HG02840 (cell line): ENCODE measurements around the gene AFAP1.

Experiments
- ATAC-seq: cut with Tn5 transposase; IDR thresholded peaks from one replicate; pipeline ENCODE4 v1.9.1; 2021; ENCODE audit warnings: mild to moderate bottlenecking, moderate library complexity, moderate number of reproducible peaks; ENCODE audit not compliant: unreplicated experiment, low FRiP score

The AFAP1 gene

GRCh38 chr4:7790999-7791398 lies 148.7 kb downstream of the AFAP1 start:
- no peak for ATAC-seq

DNA sequence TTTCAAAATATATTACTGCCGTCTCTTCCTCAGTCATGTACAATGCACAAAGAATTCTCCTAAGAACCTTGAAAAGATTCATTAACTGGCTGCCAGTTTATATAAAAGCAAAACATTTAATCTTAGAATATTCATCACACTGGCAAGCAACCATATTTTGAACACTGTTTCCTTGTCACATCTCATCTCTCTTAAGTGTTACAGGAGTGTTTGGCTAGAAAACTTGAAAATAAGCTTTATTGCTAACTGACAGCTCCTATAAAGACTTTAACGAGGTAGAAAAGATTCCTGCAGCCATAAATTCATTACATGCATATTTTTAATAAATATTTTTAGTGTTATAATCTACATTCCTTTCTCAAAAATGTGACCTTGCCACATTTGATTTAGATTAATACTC lies 149.6 kb downstream of the AFAP1 start:
- no peak for ATAC-seq

DNA sequence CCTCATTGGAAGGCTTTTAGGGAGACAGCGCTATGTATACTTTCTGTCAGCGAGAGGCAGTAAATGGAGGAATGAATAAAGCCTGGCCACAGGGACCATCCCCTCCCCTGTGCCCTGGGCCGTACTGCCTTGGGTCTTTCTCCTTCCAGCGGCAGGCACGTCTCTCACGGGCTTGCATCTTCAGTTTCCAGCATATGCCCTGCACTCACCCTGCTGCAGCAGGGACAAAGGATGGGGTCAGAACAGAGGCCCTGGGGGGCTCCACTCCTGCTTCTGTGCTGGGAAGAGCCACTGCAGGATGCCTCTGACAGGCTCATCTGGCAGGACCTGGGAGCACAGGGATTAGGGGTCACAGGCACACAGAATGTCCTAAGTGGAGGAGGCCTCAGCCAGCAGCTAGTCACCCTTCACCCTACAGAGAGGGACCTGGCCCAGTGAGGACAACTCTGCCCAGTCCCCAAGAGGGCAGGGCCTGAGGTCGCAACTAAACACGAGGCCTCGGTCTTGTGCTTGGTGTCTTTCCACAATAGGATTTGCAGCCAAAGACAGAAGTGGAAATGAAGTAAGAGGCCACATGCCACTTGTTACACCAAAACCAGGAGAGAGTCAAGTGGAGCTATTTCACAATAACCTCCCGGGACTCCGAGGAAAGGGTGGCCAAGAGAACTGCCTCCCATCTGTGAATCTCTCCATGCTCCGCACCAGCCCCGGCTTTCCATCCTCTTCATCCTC lies 150.8 kb downstream of the AFAP1 start:
- ATAC-seq: no peak

- no peak for ATAC-seq
Observed at GRCh38 chr4:7788193-7788592, 151.5 kb downstream of the AFAP1 start.

DNA sequence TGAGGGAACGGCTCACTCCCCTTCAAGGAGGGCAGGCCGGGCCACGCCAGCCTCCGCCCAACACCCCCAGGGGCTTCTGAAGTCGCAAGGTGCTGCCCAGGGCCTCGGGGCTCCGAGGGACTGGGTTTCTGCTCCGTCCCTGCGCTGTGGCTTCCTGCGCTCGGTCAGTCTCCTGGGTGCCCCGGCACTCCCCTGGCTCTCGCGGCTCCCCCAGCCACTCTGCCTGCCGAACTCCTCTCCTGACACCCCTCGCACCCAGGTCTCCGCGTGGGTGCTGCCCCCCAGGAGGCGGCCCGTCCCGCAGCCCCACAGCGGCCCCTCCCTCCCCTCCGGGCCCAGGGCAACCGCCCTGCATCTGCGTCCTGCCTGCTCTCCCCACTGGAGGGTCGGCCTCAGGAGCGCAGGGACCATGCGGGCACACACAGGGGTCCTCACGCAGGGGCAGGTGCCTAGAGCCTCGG lies 151.9 kb downstream of the AFAP1 start:
- ATAC-seq: no peak

GRCh38 chr4:7787067-7787466 lies 152.6 kb downstream of the AFAP1 start:
- no peak for ATAC-seq

DNA sequence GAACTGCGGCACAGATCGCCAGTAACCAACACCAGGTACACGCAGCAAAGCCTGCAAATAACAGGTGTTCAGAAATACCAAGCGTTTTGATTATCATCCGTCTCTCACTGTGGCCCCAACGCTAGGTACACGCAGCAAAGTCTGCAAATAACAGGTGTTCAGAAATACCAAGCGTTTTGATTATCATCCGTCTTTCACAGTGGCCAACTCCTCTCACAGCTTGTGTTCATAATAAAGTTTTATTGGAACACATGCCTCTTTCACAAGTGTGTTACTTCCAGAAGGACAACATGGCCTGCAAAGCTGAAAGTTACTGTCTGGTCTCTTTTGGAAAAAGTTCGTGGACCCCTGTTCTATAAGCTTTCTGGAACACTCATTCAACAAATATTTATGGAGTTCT lies 153.1 kb downstream of the AFAP1 start:
- no peak for ATAC-seq

DNA sequence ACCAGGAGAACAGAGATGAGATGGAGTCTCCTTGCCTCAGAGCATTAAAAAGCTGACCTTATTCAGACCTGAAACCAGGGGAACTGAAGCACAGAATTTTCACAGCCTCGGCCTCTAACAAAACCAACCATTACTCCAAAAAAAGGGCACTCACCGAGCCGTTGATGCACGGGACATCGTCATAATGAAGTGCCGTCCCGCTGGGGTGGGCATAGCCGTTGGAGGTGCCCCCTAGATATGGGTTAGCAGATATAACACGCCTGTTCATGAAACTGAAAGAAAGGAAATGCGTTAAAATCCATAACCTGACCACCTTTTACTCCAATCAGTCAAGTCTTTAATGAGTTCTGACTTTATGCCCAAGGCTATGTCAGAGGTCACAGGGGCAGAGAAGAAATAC lies 153.6 kb downstream of the AFAP1 start:
- ATAC-seq: no peak

GRCh38 chr4:7785017-7785416 lies 154.6 kb downstream of the AFAP1 start:
- ATAC-seq: no peak

DNA sequence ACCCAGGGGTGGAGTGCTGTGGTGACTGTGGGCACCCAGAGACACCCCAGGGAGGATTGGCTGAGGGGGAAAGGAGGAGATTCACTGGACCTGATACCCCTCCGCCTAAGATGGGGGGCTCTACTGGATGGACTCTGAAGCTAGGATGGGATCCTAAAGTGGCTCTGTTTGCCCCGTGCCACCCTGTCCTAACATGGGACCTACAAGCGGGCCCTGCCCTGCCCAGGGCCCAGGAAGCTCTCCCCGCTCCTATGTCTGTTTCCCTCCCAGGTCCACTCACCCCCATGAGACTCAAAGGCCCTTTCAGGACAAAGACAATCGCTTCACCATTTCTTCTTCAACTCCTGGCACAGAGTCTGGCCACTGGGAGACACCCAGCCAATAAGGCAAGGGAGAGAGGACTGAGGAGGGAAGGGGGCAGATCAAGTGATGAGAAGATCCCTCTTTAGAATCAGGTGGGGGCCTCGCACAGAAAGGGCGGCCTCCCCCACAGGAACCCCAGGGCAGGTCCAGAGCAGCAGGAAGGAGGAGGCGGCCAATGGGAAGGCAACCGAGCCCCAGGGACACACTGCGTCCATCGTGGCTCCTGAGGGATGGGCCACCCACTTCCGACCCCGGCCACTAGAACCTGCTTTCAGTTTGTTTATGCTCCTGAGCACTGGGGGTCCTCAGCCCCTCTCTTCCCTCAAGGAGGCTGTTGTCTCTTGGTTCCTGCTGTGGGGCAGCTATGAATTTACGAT lies 155.4 kb downstream of the AFAP1 start:
- no peak for ATAC-seq

DNA sequence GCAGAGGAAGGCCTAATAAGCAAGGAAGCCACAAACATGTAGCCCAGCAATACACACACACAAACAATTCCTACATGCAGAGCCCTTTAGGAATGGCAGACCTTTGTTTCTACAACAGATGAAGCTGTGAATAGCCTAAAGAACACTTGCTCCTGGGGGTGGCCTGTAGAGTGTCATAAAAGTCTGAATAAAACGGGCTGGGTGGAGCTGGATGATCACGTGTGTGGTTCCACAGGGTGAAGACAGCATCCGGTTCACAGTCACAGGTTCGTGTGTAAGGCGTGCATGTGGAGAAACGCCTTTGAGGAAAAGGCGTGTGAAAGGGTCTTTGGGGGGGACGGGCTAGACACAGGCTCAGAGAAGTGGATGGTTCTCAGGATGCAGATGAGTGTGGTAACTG lies 156.1 kb downstream of the AFAP1 start:
- ATAC-seq: no peak

GRCh38 chr4:7782783-7783182 lies 156.9 kb downstream of the AFAP1 start:
- no peak for ATAC-seq

DNA sequence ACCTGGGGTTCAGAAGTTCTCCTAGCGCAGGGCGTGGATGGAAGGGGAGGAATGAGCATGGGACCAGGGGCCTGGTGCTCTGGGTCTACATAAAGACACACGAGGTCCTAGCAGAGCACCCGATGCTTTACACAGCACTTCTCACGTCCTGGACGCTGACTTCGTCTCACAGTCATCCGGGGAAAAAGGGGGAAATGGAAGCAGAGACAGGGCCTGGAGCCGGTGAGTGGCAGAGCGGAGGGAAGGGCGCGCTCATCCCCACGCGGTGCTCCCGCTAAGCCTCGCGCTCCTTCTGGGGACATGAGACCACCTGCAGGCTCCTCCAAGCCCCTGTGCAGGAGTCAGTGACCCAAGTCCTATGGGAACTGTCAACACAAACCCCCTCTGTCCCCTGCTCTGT lies 157.7 kb downstream of the AFAP1 start:
- no peak for ATAC-seq

DNA sequence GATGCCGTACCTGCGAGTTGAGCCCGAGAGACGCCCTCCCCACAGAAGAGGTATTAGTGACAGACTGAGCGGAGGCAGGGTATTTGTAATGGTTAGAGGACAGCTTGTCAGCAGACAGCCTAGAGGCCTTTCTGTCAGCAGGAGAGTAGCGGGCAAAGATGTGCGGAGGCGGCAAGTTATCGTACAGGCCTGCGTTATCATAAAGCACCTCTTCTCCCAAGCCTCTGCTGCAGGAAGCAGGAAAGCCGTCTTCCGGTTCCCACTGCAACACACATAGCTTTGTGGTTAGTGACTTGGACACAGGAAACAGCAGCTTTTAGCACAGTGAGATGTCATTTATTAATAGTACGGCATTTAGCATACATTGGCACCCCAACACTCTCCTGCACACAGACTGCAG lies 158.3 kb downstream of the AFAP1 start:
- ATAC-seq: no peak

GRCh38 chr4:7780751-7781348 lies 158.8 kb downstream of the AFAP1 start:
- no peak for ATAC-seq

DNA sequence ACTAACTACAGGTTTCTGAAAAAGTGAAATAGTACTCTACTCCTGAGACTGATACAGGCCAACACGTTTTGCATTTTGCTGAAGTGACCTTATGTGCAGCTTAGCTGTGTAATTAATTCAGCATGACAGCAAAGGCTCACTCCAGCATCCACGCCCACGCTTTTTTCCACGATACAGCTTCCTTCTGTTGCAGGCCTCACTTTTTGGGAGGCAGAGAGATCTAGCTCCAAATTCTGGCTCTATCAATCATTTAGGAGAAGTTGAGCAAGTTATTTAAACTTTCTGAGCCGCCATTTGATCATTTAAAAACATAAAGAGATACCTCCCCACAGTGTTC lies 160.3 kb downstream of the AFAP1 start:
- no peak for ATAC-seq

- no peak for ATAC-seq
Observed at GRCh38 chr4:7778510-7779431, 160.9 kb downstream of the AFAP1 start.

DNA sequence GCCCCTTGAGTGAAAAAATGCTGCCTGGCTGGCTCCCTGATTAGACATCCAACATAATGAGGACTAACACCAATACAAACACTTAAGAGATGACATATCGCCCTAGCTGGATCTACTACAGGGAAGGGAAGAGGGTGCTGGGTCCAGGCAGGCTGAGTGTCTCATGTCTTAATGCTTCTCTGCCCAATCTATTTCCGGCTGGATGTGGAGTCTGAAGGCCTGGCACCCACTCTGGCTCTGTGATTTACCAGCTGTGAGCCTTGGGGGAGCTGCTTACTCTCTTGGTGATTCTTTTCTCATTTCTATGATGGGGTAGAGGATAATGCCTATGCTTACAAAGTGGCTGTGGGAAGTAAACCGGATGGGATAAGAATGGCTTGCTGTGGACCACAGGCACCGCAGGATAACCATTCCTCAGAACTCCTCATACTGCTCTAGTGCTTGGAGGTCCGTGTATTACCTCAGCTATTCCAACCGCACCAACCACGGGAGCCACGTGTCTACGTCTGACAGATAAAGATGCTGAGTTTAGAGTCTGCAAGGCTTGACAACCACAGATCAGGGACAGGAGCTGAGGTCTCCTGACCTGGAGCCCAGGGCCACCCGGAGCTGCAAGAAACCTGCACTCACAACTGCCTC lies 161.7 kb downstream of the AFAP1 start:
- no peak for ATAC-seq

DNA sequence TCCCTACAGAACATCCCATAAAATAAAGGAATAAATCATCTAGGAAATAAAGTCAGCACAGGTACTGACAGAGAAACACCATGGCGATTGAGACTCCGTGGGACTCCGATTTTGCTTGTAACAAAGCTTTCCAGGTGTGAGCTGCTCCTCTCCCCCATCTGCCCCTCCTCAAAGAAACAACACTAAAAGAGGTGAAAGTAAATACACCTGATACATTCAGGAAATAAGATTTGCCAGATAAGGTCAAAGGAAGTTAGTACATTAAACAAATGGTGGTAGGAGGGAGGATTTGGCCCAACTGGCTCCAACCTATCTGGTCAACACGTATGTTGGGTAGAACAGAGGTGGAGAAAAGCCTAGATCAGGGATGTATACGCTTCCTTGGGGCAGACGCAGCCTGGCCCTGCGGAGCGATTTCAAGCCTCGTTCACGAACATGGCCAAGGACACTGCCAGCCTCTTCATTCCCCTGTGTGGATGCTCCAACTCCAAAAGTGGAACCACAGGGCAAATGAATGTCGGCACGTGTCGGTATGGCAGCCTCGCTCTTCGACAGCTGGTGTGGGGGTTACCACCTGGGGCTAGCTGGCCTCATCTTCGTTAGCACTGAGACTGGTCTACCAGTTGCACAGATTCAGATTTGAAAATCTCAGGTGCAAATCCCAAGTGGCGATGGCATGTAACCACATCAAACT lies 162.5 kb downstream of the AFAP1 start:
- no peak for ATAC-seq

DNA sequence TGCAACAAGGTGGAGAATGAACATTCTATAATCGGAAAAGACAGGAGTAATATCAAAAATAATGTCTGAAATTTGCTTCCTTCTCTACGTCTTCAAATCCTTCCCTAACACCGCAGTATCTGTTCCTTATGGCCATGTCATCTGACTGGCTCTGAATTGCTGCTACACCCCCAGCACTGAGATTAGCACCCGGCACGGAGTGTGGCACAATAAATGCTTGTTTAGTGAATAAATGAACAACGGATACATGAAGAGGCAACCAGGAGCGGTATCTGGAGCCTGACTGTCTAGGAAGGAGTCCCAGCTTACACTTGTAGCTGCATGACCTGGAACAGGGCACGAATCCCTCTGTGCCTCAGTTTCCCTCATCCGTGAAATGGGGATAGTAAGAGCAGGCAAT lies 164.3 kb downstream of the AFAP1 start:
- no peak for ATAC-seq
